NCI-H2081 (cell line): ENCODE measurements around the gene CDH4.

Source experiments
- DNase-seq, 2 experiments: peaks; one replicate each; lab custom pipeline; 2025; lab: John Stamatoyannopoulos, UW

Gene CDH4

GRCh38 chr20:61608275-61609085 is 356.4 kb downstream of the CDH4 start:
- DNase-seq, result no peak

- no peak for DNase-seq
These were observed 357.4 kb downstream of the CDH4 start for GRCh38 chr20:61609461-61609860.

GRCh38 chr20:61611401-61612180 is 359.5 kb downstream of the CDH4 start:
- no peak for DNase-seq

GRCh38 chr20:61613917-61614705 is 362.1 kb downstream of the CDH4 start:
- DNase-seq, result no peak

- DNase-seq, result no peak
These were observed 362.6 kb downstream of the CDH4 start for GRCh38 chr20:61614706-61615100.

- DNase-seq, result no peak
These were observed 363.7 kb downstream of the CDH4 start for GRCh38 chr20:61615806-61616205.

- no peak for DNase-seq
These were observed 367.7 kb downstream of the CDH4 start for GRCh38 chr20:61619751-61620150.

GRCh38 chr20:61620174-61620573 is 368.1 kb downstream of the CDH4 start:
- no peak for DNase-seq

GRCh38 chr20:61621035-61621730 is 369.1 kb downstream of the CDH4 start:
- DNase-seq, result no peak

GRCh38 chr20:61621852-61622251 is 369.8 kb downstream of the CDH4 start:
- no peak for DNase-seq

GRCh38 chr20:61623451-61623850 is 371.4 kb downstream of the CDH4 start:
- DNase-seq, result no peak

GRCh38 chr20:61625246-61625645 is 373.2 kb downstream of the CDH4 start:
- DNase-seq, result no peak

GRCh38 chr20:61626412-61626811 is 374.4 kb downstream of the CDH4 start:
- no peak for DNase-seq

GRCh38 chr20:61627791-61628415 is 375.8 kb downstream of the CDH4 start:
- DNase-seq, result no peak

GRCh38 chr20:61628480-61628879 is 376.4 kb downstream of the CDH4 start:
- DNase-seq, result no peak

- DNase-seq, result no peak
These were observed 377.0 kb downstream of the CDH4 start for GRCh38 chr20:61628901-61629601.

GRCh38 chr20:61629602-61630390 is 377.7 kb downstream of the CDH4 start:
- DNase-seq, result no peak

- no peak for DNase-seq
These were observed 378.3 kb downstream of the CDH4 start for GRCh38 chr20:61630391-61630650.

- DNase-seq, result no peak
These were observed 378.8 kb downstream of the CDH4 start for GRCh38 chr20:61630816-61631215.

GRCh38 chr20:61631751-61632150 is 379.7 kb downstream of the CDH4 start:
- no peak for DNase-seq
